Measurements from ENCODE around the gene CATSPERB.
"Not testable (repeated sequence)": the region's sequence is repeated elsewhere in the genome, so short reads cannot be mapped to it uniquely, and the experiment has no call there.

The CATSPERB gene

GRCh38 chr14:91575469-91576208 is 156.2 kb downstream of the CATSPERB start:
- no peak for DNase-seq (ENCODE audit: low spot score)

DNA sequence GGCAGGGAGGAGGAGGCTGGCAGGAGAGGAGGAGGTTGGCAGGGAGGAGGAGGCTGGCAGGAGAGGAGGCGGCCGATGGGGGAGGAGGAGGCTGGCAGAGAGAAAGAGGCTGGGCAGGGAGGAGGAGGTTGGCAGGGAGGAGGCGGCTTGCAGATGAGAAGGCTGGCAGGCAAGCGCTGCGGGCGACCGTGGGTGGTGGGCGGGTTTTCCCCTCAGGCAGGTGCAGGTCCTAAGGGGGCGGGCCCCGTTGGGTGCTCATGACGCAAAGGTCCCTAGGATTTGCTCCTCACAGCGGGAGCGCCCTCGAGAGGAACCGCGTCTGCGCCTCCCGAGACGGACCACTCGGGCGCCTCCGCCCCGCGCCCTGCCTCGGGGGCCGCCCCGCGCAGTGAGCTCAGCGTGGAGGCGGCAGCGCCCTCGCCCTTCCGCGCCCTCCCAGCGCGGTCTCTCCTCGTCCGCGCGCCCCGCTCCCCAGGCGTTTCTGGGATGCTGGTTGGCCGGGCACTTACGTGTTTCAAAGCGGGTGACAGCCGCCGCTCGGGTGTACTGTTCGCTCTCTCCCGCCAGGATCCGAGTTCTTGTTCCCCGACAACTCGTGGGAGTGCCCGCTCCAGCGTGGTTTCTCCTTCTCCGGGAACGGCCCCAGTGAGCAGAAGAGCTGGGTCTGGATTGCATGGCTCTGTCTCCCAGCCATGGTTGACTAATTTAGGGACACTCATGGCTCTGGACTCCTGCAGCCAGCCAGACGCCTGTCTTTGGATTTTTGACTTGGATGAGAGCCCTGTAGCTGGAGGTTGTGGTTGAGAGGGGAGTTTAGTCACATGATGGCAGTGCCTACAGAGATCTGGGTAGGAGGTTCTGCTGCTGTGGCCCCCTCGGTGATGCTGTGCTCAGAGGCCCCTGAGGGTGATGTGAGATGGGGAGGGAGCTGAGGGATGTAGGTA is 157.7 kb downstream of the CATSPERB start:
- peak; percentile 40 for DNase-seq (ENCODE audit: low spot score)

GRCh38 chr14:91573528-91573893 is 158.4 kb downstream of the CATSPERB start:
- DNase-seq (ENCODE audit: low spot score): no peak

GRCh38 chr14:91570021-91570420 is 161.9 kb downstream of the CATSPERB start:
- no peak for DNase-seq (ENCODE audit: low spot score)

GRCh38 chr14:91569301-91569700 is 162.6 kb downstream of the CATSPERB start:
- DNase-seq (ENCODE audit: low spot score): no peak

GRCh38 chr14:91568626-91569025 is 163.3 kb downstream of the CATSPERB start:
- DNase-seq (ENCODE audit: low spot score): no peak

- not testable (repeated sequence) for DNase-seq (ENCODE audit: low spot score)
These were observed 164.1 kb downstream of the CATSPERB start for GRCh38 chr14:91567827-91568226.

DNA sequence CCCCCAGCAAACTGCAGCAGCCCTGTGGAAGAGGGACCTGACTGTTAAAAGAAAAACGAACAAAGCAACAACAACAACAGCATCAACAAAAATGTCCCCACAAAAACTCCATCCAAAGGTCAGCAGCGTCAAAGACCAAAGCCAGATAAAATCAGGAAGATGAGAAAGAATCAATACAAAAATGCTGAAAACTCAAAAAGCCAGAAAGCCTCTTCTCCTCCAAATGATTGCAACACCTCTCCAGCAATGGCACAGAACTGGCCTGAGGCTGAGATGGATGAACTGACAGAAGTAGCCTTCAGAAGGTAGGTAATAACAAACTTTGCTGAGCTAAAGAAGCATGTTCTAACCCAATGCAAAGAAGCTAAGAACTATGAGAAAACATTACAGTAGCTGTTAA is 176.4 kb downstream of the CATSPERB start:
- no peak for DNase-seq (ENCODE audit: low spot score)

DNA sequence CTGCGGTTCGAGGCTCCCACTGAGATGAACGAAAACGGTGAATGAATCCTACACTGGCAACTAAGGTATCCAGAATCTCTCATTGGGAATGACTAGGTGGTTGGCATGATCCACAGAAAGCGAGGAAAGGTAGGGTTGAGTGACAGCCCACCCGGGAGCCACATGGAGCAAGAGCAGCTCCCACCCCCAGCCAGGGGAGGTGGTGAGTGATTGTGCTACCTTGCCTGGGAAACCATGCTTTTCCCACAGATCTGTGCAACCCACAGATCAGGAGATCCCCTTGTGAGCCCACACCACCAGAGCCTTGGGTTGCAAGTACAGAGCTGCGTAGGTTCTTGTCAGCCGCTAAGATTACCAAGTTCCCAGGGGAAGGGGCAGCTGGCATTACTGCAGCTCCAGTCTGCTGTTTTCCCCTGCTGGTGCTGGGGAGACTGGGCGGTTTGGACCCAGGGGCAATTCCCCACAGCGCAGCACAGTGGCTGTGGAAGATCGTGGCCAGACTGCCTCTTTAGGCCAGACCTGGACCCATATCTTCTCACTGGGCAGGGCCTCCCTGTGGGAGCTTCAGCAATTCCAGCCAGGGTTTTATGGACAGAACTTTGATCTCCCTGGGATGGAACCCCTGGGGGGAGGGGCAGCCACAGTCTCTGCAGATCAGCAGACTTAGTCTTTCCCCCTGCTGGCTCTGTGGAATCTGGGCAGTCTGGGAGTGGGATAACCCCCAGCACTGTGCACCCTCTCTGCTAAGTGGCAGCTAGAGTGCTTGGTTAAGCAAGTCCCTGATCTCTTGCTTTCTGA is 177.2 kb downstream of the CATSPERB start:
- no peak for DNase-seq (ENCODE audit: low spot score)

- no peak for DNase-seq (ENCODE audit: low spot score)
These were observed 183.8 kb downstream of the CATSPERB start for GRCh38 chr14:91548108-91548507.

DNA sequence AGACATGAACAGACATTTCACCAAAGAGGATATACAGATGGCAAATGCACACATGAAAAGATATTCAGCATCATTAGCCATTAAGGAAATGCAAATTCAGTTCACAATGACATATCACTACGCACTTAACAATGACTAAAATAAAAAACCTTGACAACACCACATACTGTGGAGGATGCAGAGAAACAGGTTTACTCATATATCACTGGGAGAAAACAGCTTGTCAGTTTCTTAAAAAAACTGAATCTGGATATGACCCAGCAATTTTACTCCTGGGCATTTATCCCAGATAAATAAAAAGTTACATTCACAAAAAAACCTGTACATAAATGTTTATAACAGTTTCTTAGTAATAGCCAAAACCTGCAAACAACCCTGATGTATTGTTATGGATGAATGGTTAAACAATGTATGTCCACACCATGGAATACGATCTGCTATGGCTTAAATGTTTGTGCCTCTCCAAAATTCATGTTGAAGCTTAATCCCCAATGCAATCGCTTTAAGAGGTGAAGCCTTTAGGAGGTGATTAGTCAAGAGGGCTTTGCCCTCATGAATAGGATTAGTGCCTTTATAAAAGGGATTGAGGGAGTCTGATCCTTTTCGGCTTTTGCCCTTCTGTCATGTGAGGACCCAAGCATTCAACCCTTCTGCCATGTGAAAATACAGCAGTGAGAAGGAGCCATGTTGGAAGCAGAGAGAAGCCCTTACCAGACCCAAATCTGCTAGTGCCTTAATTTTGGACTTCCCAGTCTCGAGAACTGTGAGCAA is 185.8 kb downstream of the CATSPERB start:
- DNase-seq (ENCODE audit: low spot score): no peak

DNA sequence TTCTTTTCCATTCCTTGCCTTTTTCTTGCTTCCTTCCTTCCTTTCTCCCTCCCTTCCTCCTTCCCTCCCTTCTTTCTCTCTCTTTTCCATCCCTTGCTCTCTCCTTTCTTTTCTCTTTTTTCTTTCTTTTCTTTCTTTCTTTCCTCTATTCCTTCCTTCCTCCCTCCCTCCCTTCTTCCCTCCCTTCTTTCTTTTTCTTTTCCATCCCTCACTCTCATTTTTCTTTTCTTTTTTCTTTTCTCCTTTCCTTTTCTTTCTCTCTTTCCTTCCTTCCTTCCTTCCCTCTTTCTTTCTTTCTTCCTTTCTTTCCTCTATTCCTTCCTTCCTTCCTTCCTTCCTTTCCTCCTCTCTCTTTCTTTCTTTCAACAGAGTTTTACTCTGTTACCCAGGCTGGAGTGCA is 186.7 kb downstream of the CATSPERB start:
- no peak for DNase-seq (ENCODE audit: low spot score)

DNA sequence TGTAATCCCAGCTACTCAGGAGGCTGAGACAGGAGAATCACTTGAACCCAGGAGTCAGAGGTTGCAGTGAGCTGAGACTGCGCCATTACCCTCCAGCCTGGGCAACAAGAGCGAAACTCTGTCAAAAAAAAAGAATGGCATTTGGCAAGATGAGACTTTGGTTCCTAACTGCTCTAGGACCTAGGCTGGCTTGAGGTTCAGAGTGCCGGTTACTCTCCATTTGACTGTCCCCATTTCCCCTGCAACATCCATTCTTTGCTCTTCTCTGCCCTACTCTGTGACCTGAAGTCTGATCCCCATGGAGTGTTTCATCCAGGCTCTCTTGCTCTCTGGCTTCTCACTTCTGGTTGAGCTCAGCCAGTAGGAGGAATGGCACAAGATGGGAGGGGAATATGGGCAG is 195.6 kb downstream of the CATSPERB start:
- no peak for DNase-seq (ENCODE audit: low spot score)

DNA sequence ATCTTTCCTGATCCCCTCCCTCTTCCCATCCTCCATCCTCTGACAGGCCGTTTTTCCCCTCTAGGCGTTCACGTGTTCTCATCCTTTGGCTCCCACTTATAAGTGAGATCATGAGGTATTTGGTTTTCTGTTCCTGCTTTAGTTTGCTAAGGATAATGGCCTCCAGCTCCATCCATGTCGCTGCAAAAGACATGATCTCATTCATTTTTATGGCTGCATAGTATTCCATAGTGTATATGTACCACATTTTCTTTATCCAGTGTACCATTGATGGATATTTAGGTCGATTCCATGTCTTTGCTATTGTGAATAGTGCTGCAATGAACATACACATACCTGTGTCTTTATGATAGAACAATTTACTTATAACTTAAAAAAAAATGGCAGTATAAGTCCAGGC is 197.8 kb downstream of the CATSPERB start:
- DNase-seq (ENCODE audit: low spot score): not testable (repeated sequence)

- DNase-seq (ENCODE audit: low spot score): no peak
These were observed 198.3 kb downstream of the CATSPERB start for GRCh38 chr14:91533623-91534022.
